Measurements from ENCODE around the gene IFNW1.

DNA sequence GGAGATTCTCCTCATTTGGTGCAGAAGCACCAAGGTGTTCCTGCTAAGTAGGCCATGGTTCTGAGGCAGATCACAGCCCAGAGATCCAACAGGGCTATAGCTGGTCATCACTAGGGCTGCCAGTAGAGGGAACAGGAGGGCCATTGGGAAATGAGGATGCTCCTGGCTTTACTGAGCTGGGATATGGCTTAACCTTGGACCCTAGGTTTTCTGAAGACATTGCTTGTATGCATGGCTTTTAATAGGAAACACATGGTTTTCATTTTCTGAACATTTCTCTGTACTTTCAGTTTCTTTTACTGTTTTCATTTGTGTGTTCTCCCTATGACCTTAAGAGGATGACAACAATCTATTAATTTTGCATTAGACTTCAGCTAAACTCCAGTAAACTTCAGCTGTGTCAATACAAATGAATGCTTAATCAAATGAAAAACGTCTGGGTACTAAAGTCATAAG is at the start of gene IFNW1:
- TF ChIP-seq POLR2A (IDR thresholded peaks at IDR 0.05) = no peak
- TF ChIP-seq, protein P1, sequence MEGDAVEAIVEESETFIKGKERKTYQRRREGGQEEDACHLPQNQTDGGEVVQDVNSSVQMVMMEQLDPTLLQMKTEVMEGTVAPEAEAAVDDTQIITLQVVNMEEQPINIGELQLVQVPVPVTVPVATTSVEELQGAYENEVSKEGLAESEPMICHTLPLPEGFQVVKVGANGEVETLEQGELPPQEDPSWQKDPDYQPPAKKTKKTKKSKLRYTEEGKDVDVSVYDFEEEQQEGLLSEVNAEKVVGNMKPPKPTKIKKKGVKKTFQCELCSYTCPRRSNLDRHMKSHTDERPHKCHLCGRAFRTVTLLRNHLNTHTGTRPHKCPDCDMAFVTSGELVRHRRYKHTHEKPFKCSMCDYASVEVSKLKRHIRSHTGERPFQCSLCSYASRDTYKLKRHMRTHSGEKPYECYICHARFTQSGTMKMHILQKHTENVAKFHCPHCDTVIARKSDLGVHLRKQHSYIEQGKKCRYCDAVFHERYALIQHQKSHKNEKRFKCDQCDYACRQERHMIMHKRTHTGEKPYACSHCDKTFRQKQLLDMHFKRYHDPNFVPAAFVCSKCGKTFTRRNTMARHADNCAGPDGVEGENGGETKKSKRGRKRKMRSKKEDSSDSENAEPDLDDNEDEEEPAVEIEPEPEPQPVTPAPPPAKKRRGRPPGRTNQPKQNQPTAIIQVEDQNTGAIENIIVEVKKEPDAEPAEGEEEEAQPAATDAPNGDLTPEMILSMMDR (IDR thresholded peaks at IDR 0.05) = no peak

Data from thyroid gland (tissue), 4 donors.